ENCODE measurements around the gene MYO7A.

GRCh38 chr11:77121876-77122575 is 6.0 kb upstream of the MYO7A start:
- TF ChIP-seq EZH2phosphoT487 (IDR thresholded peaks at IDR 0.05; ENCODE audit: insufficient read depth, low read depth) (no peak), EZH2 (IDR thresholded peaks at IDR 0.05; ENCODE audit: insufficient read depth, poor library complexity, severe bottlenecking) (no peak)
